IMR-90 (cell line): ENCODE data around the gene OR2T11. TPM values are rescaled to one million over a fixed set of nuclear protein-coding genes. Genes with fewer than 3 reads are reported as not detected.

ENCODE experiments used
- ATAC-seq: fragments of 200-7000 bp; cut with Tn5 transposase; 2 replicates; pipeline ENCODE4 v1.9.1; 2020; ENCODE audit warnings: low read depth, mild to moderate bottlenecking, moderate library complexity
- BruUV-seq: library from RNA; stranded (reverse); fragments of 400-500 nt; replicated peaks from 2 replicates; lab custom pipeline; 2021; lab: Mats Ljungman, UMichigan
- CTCF ChIA-PET: fragments of 300-600 bp; formaldehyde crosslinking; extraction: SDS; loops from one replicate; lab custom pipeline; 2021; ENCODE audit warnings: antibody characterized with exemption; lab: Yijun Ruan, JAX
- POLR2A ChIA-PET: fragments of 300-600 bp; sonication (Branson Sonifier 250); formaldehyde crosslinking; loops from one replicate; lab custom pipeline; 2022; ENCODE audit warnings: antibody characterized with exemption; ENCODE audit not compliant: unreplicated experiment; lab: Charles Lee
- DNase-seq: peaks from one replicate; pipeline ENCODE4 v3.0.0; 2013
- H2AFZ ChIP-seq: replicated peaks from 2 replicates; pipeline ENCODE3; 2013; ENCODE audit warnings: low read length, mild to moderate bottlenecking; ENCODE audit not compliant: poor library complexity
- H2AK5ac ChIP-seq: 2 replicates; pipeline ENCODE4 v1.6.1; 2013; ENCODE audit warnings: low read depth, low read length, inconsistent platforms
- H2AK9ac ChIP-seq: replicated peaks from 2 replicates; pipeline ENCODE3; 2013; ENCODE audit warnings: mild to moderate bottlenecking, low read depth, low read length, moderate library complexity; ENCODE audit not compliant: poor library complexity
- H2BK120ac ChIP-seq: 2 replicates; pipeline ENCODE4 v1.6.1; 2013; ENCODE audit warnings: low read depth, low read length, inconsistent platforms
- H2BK15ac ChIP-seq: 3 replicates; pipeline ENCODE4 v1.6.1; 2013; ENCODE audit warnings: low read depth, low read length, inconsistent platforms
- H2BK20ac ChIP-seq: 2 replicates; pipeline ENCODE4 v1.6.1; 2013; ENCODE audit warnings: low read depth, mild to moderate bottlenecking, inconsistent platforms, low read length, moderate library complexity
- H2BK5ac ChIP-seq: 2 replicates; pipeline ENCODE4 v1.6.1; 2013; ENCODE audit warnings: mild to moderate bottlenecking, low read depth, low read length, inconsistent platforms; ENCODE audit not compliant: poor library complexity, severe bottlenecking
- H3K14ac ChIP-seq: replicated peaks from 2 replicates; pipeline ENCODE4 v1.6.1; 2013; ENCODE audit warnings: low read depth, low read length, inconsistent platforms
- H3K18ac ChIP-seq: 2 replicates; pipeline ENCODE4 v1.6.1; 2013; ENCODE audit warnings: low read depth, low read length, control low read depth
- H3K23ac ChIP-seq: 2 replicates; pipeline ENCODE4 v1.6.1; 2013; ENCODE audit warnings: low read depth, low read length, inconsistent platforms
- H3K27ac ChIP-seq: 2 replicates; pipeline ENCODE4 v1.5.1; 2013; ENCODE audit warnings: mild to moderate bottlenecking, control low read depth, low read length; ENCODE audit not compliant: insufficient read depth
- H3K27me3 ChIP-seq: 2 replicates; pipeline ENCODE4 v1.6.1; 2013; ENCODE audit warnings: low read length; ENCODE audit not compliant: control insufficient read depth, insufficient read depth
- H3K36me3 ChIP-seq: 2 replicates; pipeline ENCODE4 v1.6.1; 2013; ENCODE audit warnings: low read length, mixed read lengths; ENCODE audit not compliant: control insufficient read depth, insufficient read depth
- H3K4ac ChIP-seq: 2 replicates; pipeline ENCODE4 v1.6.1; 2013; ENCODE audit warnings: low read depth, low read length, inconsistent platforms
- H3K4me1 ChIP-seq: 2 replicates; pipeline ENCODE4 v1.6.1; 2013; ENCODE audit warnings: low read length, mixed read lengths; ENCODE audit not compliant: control insufficient read depth, insufficient read depth
- H3K4me2 ChIP-seq: 2 replicates; pipeline ENCODE4 v1.6.1; 2013; ENCODE audit warnings: low read depth, mild to moderate bottlenecking, control low read depth, low read length, moderate library complexity
- H3K4me3 ChIP-seq: 2 replicates; pipeline ENCODE4 v1.5.1; 2013; ENCODE audit warnings: low read depth, mild to moderate bottlenecking, control low read depth, low read length, moderate library complexity; ENCODE audit not compliant: insufficient read depth
- H3K56ac ChIP-seq: 2 replicates; pipeline ENCODE4 v1.6.1; 2013; ENCODE audit warnings: low read length, inconsistent platforms; ENCODE audit not compliant: insufficient read depth; ENCODE audit errors: extremely low read depth
- H3K79me1 ChIP-seq, 2 experiments: 2 replicates each; pipeline ENCODE4 v1.6.1; 2013; ENCODE audit warnings: low read length in 2 of 2, inconsistent platforms in 1 of 2, low read depth in 1 of 2
- H3K9ac ChIP-seq: 2 replicates; pipeline ENCODE4 v1.6.1; 2013; ENCODE audit warnings: low read depth, low read length, control low read depth
- H3K9me1 ChIP-seq: 2 replicates; pipeline ENCODE4 v1.6.1; 2013; ENCODE audit warnings: low read length, inconsistent platforms; ENCODE audit not compliant: insufficient read depth
- H3K9me3 ChIP-seq: 2 replicates; pipeline ENCODE4 v1.6.1; 2013; ENCODE audit warnings: low read length; ENCODE audit not compliant: control insufficient read depth, insufficient read depth
- H4K20me1 ChIP-seq: 2 replicates; pipeline ENCODE4 v1.6.1; 2013; ENCODE audit warnings: low read length, inconsistent platforms; ENCODE audit not compliant: insufficient read depth
- H4K5ac ChIP-seq: 2 replicates; pipeline ENCODE4 v1.6.1; 2013; ENCODE audit warnings: mild to moderate bottlenecking, low read depth, low read length, control low read depth
- H4K8ac ChIP-seq, 2 experiments: 2 replicates each; pipeline ENCODE4 v1.6.1; 2013; ENCODE audit warnings: low read depth in 2 of 2, low read length in 2 of 2, control low read depth in 1 of 2, inconsistent platforms in 1 of 2
- H4K91ac ChIP-seq: 2 replicates; pipeline ENCODE4 v1.6.1; 2013; ENCODE audit warnings: low read depth, low read length, inconsistent platforms; ENCODE audit not compliant: insufficient read depth
- CEBPB ChIP-seq: IDR thresholded peaks from 2 replicates; pipeline ENCODE4 v1.6.1; 2012; ENCODE audit warnings: low read depth, low read length, improper control_type of control experiment
- FOS ChIP-seq: fragments of 150-350 bp; IDR thresholded peaks from 2 replicates; pipeline ENCODE4 v1.6.1; 2016; ENCODE audit warnings: low read depth, low read length
- MAZ ChIP-seq: IDR thresholded peaks from 2 replicates; pipeline ENCODE4 v1.6.1; 2012; ENCODE audit warnings: low read depth, mild to moderate bottlenecking, low read length, improper control_type of control experiment, moderate library complexity, borderline replicate concordance
- MXI1 ChIP-seq: IDR thresholded peaks from 2 replicates; pipeline ENCODE4 v1.6.1; 2012; ENCODE audit warnings: low read depth, mild to moderate bottlenecking, low read length, moderate library complexity, borderline replicate concordance
- RAD21 ChIP-seq: IDR thresholded peaks from 2 replicates; pipeline ENCODE4 v1.6.1; 2012; ENCODE audit warnings: low read length, improper control_type of control experiment
- RFX5 ChIP-seq: IDR thresholded peaks from 2 replicates; pipeline ENCODE4 v1.8.0; 2012; ENCODE audit warnings: low read depth, mild to moderate bottlenecking, low read length, moderate library complexity
- WGBS, 2 experiments: methylation state at CpG; one replicate each; pipeline versions ENCODE4 v1.1.5 to v1.1.7; 2013; ENCODE audit warnings: missing lambda C conversion rate in 2 of 2; ENCODE audit not compliant: insufficient read length in 1 of 2; ENCODE audit errors: extremely low coverage in 2 of 2; 5-methylcytosine and 5-hydroxymethylcytosine counted together
- dilution Hi-C: fragments of 300-500 bp; cut with HindIII; formaldehyde crosslinking; loops from one replicate; pipeline ENCODE4 v1.14.3; 2018; ENCODE audit warnings: low sequenced_read_pairs; ENCODE audit not compliant: unreplicated experiment
- in situ Hi-C: fragments of 300-500 bp; cut with MboI; formaldehyde crosslinking; loops from 3 replicates; pipeline ENCODE4 v1.14.3; 2019; ENCODE audit warnings: low sequenced_read_pairs, inconsistent platforms, mixed read lengths
- intact Hi-C: fragments of 100-400 bp; cut with micrococcal nuclease; formaldehyde crosslinking; loops from 2 replicates; pipeline ENCODE4 v1.10.0; 2022
- polyA plus RNA-seq, 3 experiments: library from polyadenylated mRNA; depleted of rRNA; stranded (reverse); fragments of >200 nt; gene quantifications; 2 replicates each; pipeline ENCODE4 v1.2.3, GENCODE V29; 2012; ENCODE audit warnings: low replicate concordance in 1 of 3
- total RNA-seq: library from RNA; depleted of rRNA; stranded (reverse); fragments of >200 nt; gene quantifications from 2 replicates; pipeline ENCODE4 v1.2.3, GENCODE V29; 2012

OR2T11 gene
- total and polyA plus RNA-seq, 2 of the 4 experiments (the other 2 are of a cell fraction) = not detected

DNA sequence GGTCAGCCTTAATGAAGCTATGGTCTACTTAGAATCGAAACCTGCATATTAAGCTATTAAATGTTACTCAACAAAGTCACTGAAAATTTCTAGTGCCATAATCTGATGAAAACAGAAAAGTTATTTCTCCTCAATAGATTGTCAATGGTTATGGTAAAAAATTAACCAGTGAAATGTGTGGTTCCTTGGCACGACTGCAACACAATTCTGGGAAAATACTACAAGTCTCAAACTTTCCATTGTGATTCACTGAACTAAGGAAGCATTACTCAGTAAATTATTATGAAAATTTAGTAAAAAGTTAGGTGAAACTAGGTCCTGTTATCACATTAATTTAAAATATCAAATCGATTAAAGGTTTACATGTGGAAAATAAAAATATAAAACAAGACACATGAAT is 24.6 kb downstream of the OR2T11 start:
- DNase-seq (no peak), ATAC-seq (no peak)
- Histone ChIP-seq H3K9ac (no peak overlapping the region), H3K18ac (no peak overlapping the region), H3K4me2 (no peak overlapping the region), H2BK20ac (no peak overlapping the region), H3K14ac (no peak overlapping the region), H3K4me3 (no peak overlapping the region), H3K27ac (no peak overlapping the region), H2BK15ac (no peak overlapping the region), H3K9me1 (no peaks in the 10 kb centered on the region), H3K9me3 (no peaks in the 10 kb centered on the region), H4K8ac (no peak overlapping the region), H2AFZ (no peak overlapping the region), H2BK5ac (no peak overlapping the region), H3K79me1 (no peaks in the 10 kb centered on the region), H4K5ac (no peak overlapping the region), H2BK120ac (no peak overlapping the region), H3K27me3 (no peaks in the 10 kb centered on the region), H4K91ac (no peak overlapping the region), H2AK5ac (no peak overlapping the region), H4K20me1 (no peaks in the 10 kb centered on the region), H3K36me3 (no peaks in the 10 kb centered on the region), H2AK9ac (no peak overlapping the region), H3K23ac (no peak overlapping the region), H3K56ac (no peak overlapping the region), H3K4me1 (no peaks in the 10 kb centered on the region), H3K4ac (no peak overlapping the region)
- TF ChIP-seq MXI1 (no peak), MAZ (no peak), CEBPB (no peak), RAD21 (no peak), RFX5 (no peak), FOS (no peak)
- in situ Hi-C loops (no loop called here), intact Hi-C loops (no loop called here), dilution Hi-C loops (no loop called here)
- no TSS peak for BruUV-seq
- POLR2A ChIA-PET = no interaction called here
- CTCF ChIA-PET = no interaction called here
- no CpG with 5 or more reads among the region's 3 CpGs for WGBS, 2 experiments
